K562 (cell line): ENCODE measurements around the gene NUPR1. TPM values are rescaled to one million over a fixed set of nuclear protein-coding genes. Genes with fewer than 3 reads are reported as not detected.

Experiments
- ATAC-seq: fragments of 200-7000 bp; cut with Tn5 transposase; 3 replicates; pipeline ENCODE4 v1.9.1; 2020; ENCODE audit warnings: moderate library complexity
- BruUV-seq: library from RNA; stranded (reverse); fragments of 400-500 nt; replicated peaks from 2 replicates; lab custom pipeline; 2021; lab: Mats Ljungman, UMichigan
- CTCF ChIA-PET: fragments of 300-600 bp; formaldehyde crosslinking; extraction: SDS; loops from one replicate; lab custom pipeline; 2021; ENCODE audit warnings: low intra/inter-chr PET ratio; lab: Yijun Ruan, JAX
- POLR2A ChIA-PET: fragments of 300-600, 350-650 bp; sonication (Branson Sonifier 250); formaldehyde crosslinking; extraction: SDS; loops from one replicate; lab custom pipeline; 2021; ENCODE audit warnings: antibody characterized with exemption, inconsistent platforms; lab: Yijun Ruan, JAX
- DNase-seq, 4 experiments: peaks; one replicate each; pipeline versions ENCODE4 v3.0.0 to v3.0.0-alpha.2; 2011 to 2018; ENCODE audit warnings: low spot score in 3 of 4, mixed read lengths in 3 of 4; ENCODE audit errors: extremely low read depth in 1 of 4
- FAIRE-seq: peaks from 2 replicates; lab custom pipeline; 2011; peaks lifted over from hg19 to GRCh38; lab: Jason Lieb, UNC
- H2AFZ ChIP-seq: 2 replicates; pipeline ENCODE4 v1.6.0; 2011; ENCODE audit warnings: low read depth, low read length, control low read depth, inconsistent platforms
- H3K27ac ChIP-seq: fragments of 200-600 bp; 3 replicates; pipeline ENCODE4 v1.8.0; 2011; ENCODE audit warnings: low read depth, mild to moderate bottlenecking, control low read depth, inconsistent platforms, low read length, moderate library complexity, mixed read lengths; ENCODE audit errors: extremely low read depth
- H3K27me3 ChIP-seq, 2 experiments: fragments of 300-600 bp in 1 of 2; 2 replicates in 1 of 2; 3 replicates in 1 of 2; pipeline versions ENCODE4 v1.6.0 to v1.8.0; 2011; ENCODE audit warnings: inconsistent platforms in 2 of 2, low read length in 2 of 2, mild to moderate bottlenecking in 1 of 2, mixed read lengths in 1 of 2, moderate library complexity in 1 of 2; ENCODE audit not compliant: control insufficient read depth in 2 of 2, insufficient read depth in 2 of 2
- H3K36me3 ChIP-seq: fragments of 300-600 bp; 3 replicates; pipeline ENCODE4 v1.8.0; 2011; ENCODE audit warnings: mild to moderate bottlenecking, low read length, inconsistent platforms; ENCODE audit not compliant: control insufficient read depth, insufficient read depth
- H3K4me1 ChIP-seq, 2 experiments: fragments of 200-600 bp in 1 of 2; replicated peaks in 1 of 2; 2 replicates in 1 of 2; 3 replicates in 1 of 2; pipeline versions ENCODE4 v1.5.1 to v1.8.0; 2011; ENCODE audit warnings: inconsistent platforms in 2 of 2, low read length in 2 of 2, mild to moderate bottlenecking in 1 of 2, mixed read lengths in 1 of 2, moderate library complexity in 1 of 2; ENCODE audit not compliant: control insufficient read depth in 2 of 2, insufficient read depth in 2 of 2
- H3K4me2 ChIP-seq: 2 replicates; pipeline ENCODE4 v1.6.1; 2011; ENCODE audit warnings: low read length, control low read depth, inconsistent platforms, mixed read lengths; ENCODE audit not compliant: insufficient read depth
- H3K4me3 ChIP-seq: fragments of 200-600 bp; sonication (generic), shearing (Covaris generic); 2 replicates; pipeline ENCODE4 v1.5.1; 2016; ENCODE audit warnings: control low read depth, inconsistent platforms
- H3K79me2 ChIP-seq: fragments of 200-600 bp; 3 replicates; pipeline ENCODE4 v1.8.0; 2011; ENCODE audit warnings: low read length, inconsistent platforms; ENCODE audit not compliant: control insufficient read depth, insufficient read depth
- H3K9ac ChIP-seq, 2 experiments: 2 replicates each; pipeline versions ENCODE4 v1.6.0 to v1.6.1; 2011; ENCODE audit warnings: low read depth in 2 of 2, low read length in 2 of 2, control low read depth in 1 of 2, inconsistent platforms in 1 of 2, mild to moderate bottlenecking in 1 of 2, mixed read lengths in 1 of 2; ENCODE audit not compliant: insufficient read depth in 1 of 2
- H3K9me1 ChIP-seq: one replicate; pipeline ENCODE4 v1.6.0; 2011; ENCODE audit warnings: inconsistent platforms, mild to moderate bottlenecking, low read length, moderate library complexity; ENCODE audit not compliant: control insufficient read depth, insufficient read depth
- H3K9me3 ChIP-seq: replicated peaks from 2 replicates; pipeline ENCODE4 v1.5.1; 2011; ENCODE audit warnings: low read depth, low read length, inconsistent platforms; ENCODE audit not compliant: control insufficient read depth, insufficient read depth
- H4K20me1 ChIP-seq: replicated peaks from 2 replicates; pipeline ENCODE4 v1.6.1; 2011; ENCODE audit warnings: low read length, inconsistent platforms, mixed read lengths; ENCODE audit not compliant: control insufficient read depth, insufficient read depth
- CBX8 ChIP-seq: fragments of 200-600 bp; sonication (generic); IDR thresholded peaks from 2 replicates; pipeline ENCODE4 v1.6.1; 2012; ENCODE audit warnings: borderline replicate concordance, mixed run types, low read depth, mild to moderate bottlenecking, moderate library complexity, mixed read lengths, low read length, control low read depth, inconsistent platforms; ENCODE audit not compliant: poor library complexity, severe bottlenecking; ENCODE audit errors: extremely low read depth
- CCNT2 ChIP-seq: IDR thresholded peaks from 2 replicates; pipeline ENCODE4 v1.6.1; 2011; ENCODE audit warnings: borderline replicate concordance, low read depth, mild to moderate bottlenecking, moderate library complexity, mixed read lengths, low read length; ENCODE audit not compliant: insufficient read length; ENCODE audit errors: extremely low read depth
- HDGF ChIP-seq: fragments of 450-650 bp; IDR thresholded peaks from 2 replicates; pipeline ENCODE4 v1.6.1; 2016
- PYGO2 ChIP-seq: fragments of 450-650 bp; IDR thresholded peaks from 2 replicates; pipeline ENCODE4 v1.6.1; 2016; ENCODE audit warnings: mild to moderate bottlenecking, missing genetic modification characterization, moderate library complexity, missing compliant biosample characterization
- TRIM28 ChIP-seq: fragments of 450-650 bp; IDR thresholded peaks from 2 replicates; pipeline ENCODE4 v1.6.1; 2017
- ZBTB49 ChIP-seq: sonication (generic); formaldehyde crosslinking; IDR thresholded peaks from 2 replicates; pipeline ENCODE4 v1.8.0; 2022; ENCODE audit warnings: missing genetic modification reagents, mild to moderate bottlenecking, borderline replicate concordance
- WGBS: fragments of 100-300 bp; shearing (Covaris generic); methylation state at CpG from one replicate; pipeline ENCODE4 v1.1.6; 2016; ENCODE audit warnings: low coverage, mixed read lengths; ENCODE audit not compliant: insufficient coverage; ENCODE audit errors: missing lambda C conversion rate; 5-methylcytosine and 5-hydroxymethylcytosine counted together
- in situ Hi-C: fragments of 300-500 bp; cut with MboI; formaldehyde crosslinking; loops from 4 replicates; pipeline ENCODE4 v1.15.0; 2018; ENCODE audit warnings: inconsistent platforms, mixed read lengths
- intact Hi-C: fragments of 100-400 bp; cut with micrococcal nuclease; formaldehyde crosslinking; loops from 2 replicates; pipeline ENCODE4 v1.14.2; 2022
- polyA plus RNA-seq, 8 experiments: library from polyadenylated mRNA; depleted of rRNA in 4 of 8; stranded (reverse) in 5 of 8; unstranded in 3 of 8; fragments of >200 nt; fragmentation: Nextera tagmentation in 2 of 8; fragmentation: Illumina TruSeq in 1 of 8; extraction: Ambion mirVana in 2 of 8; extraction: Trizol in 1 of 8; gene quantifications; 2 replicates each; pipeline versions ENCODE4 v1.2.1 to v1.2.3, GENCODE V29; 2011 to 2014; ENCODE audit warnings: inconsistent platforms in 1 of 8, missing spikeins in 1 of 8
- total RNA-seq, 7 experiments: library from RNA; depleted of rRNA in 6 of 7; stranded (reverse); fragments of >200 nt in 6 of 7; fragmentation: Illumina TruSeq in 2 of 7; extraction: Trizol in 2 of 7; gene quantifications; 2 replicates each; pipeline versions ENCODE4 v1.2.1 to v1.2.3, GENCODE V29; 2011 to 2021; ENCODE audit warnings: low replicate concordance in 1 of 7

The NUPR1 gene
- total and polyA plus RNA-seq, 9 of the 15 experiments (the other 6 are each of a cell fraction or from before 2014, with no cell fraction given), result 0.07 to 1.5 (median 0.27) TPM

GRCh38 chr16:28587386-28587785 is 48.6 kb upstream of the NUPR1 start:
- Histone ChIP-seq H3K36me3 (peaks cover 46% of the 10 kb centered on the region; the same call in 2 of the 3 replicates), H3K4me2 (no peak overlapping the region), H3K27ac (no peak overlapping the region), H3K9ac (no peak overlapping the region), H3K4me1 (no peaks in the 10 kb centered on the region), H3K79me2 (no peaks in the 10 kb centered on the region), H3K9me1 (no peaks in the 10 kb centered on the region), H2AFZ (no peak overlapping the region), H3K4me3 (no peak overlapping the region), H3K27me3 (no peaks in the 10 kb centered on the region), H3K9me3 (no peaks in the 10 kb centered on the region), H4K20me1 (no peaks in the 10 kb centered on the region)
- DNase-seq, result no peak
- 73% methylated on average over 8 of the region's 8 CpGs for WGBS
- in situ Hi-C loops (no loop called here), intact Hi-C loops (no loop called here)
- TF ChIP-seq ZBTB49 (CRISPR knock-in tag) (no peak), CBX8 (no peak), CCNT2 (no peak), HDGF (no peak), PYGO2 (tag) (no peak), TRIM28 (no peak)
- CTCF ChIA-PET, result no interaction called here
- no TSS peak for BruUV-seq
- FAIRE-seq, result no peak
- ATAC-seq, result no peak
- POLR2A ChIA-PET, result no interaction called here
